Body of pancreas (tissue), 4 donors: ENCODE results near the gene IFITM5. TPM values are rescaled to one million over a fixed set of nuclear protein-coding genes. Genes with fewer than 3 reads are reported as not detected.

ENCODE experiments used
- ATAC-seq: fragments of 150-250 bp; one replicate; pipeline ENCODE4 v1.9.1; 2016
- DNase-seq, 4 donors: peaks; one replicate each; pipeline ENCODE4 v3.0.0-alpha.2; 2019
- H3K27ac ChIP-seq, 4 donors: fragments of 200-600 bp; sonication (generic); 1 replicate in 3 of 4; 2 replicates in 1 of 4; pipeline versions ENCODE4 v1.5.1 to v1.6.1; 2016 to 2019; ENCODE audit warnings: mild to moderate bottlenecking in 1 of 4, mixed read lengths in 1 of 4, moderate library complexity in 1 of 4
- H3K27me3 ChIP-seq, 2 donors: fragments of 200-600 bp; sonication (generic); one replicate each; pipeline ENCODE4 v1.6.0; 2016; ENCODE audit warnings: mild to moderate bottlenecking in 1 of 2
- H3K36me3 ChIP-seq, 2 donors: fragments of 200-600 bp; sonication (generic); replicated peaks in 1 of 2; 2 replicates each; pipeline ENCODE4 v1.5.1; 2016; ENCODE audit warnings: low read depth in 2 of 2; ENCODE audit not compliant: insufficient read depth in 1 of 2
- H3K4me1 ChIP-seq: fragments of 200-600 bp; sonication (generic); one replicate; pipeline ENCODE4 v1.6.0; 2016
- H3K4me3 ChIP-seq, 2 donors: fragments of 200-600 bp; sonication (generic); 1 replicate in 1 of 2; 2 replicates in 1 of 2; pipeline ENCODE4 v1.5.1; 2016 to 2019
- H3K9me3 ChIP-seq, 3 donors: fragments of 200-600 bp; sonication (generic); 1 replicate in 2 of 3; 2 replicates in 1 of 3; pipeline ENCODE4 v1.5.1; 2016
- CTCF ChIP-seq, 7 experiments: fragments of 450-650 bp in 4 of 7; fragments of 200-600 bp in 3 of 7; sonication (generic) in 3 of 7; IDR thresholded peaks; one replicate each; pipeline ENCODE4 v1.5.1; 2016 to 2019; ENCODE audit warnings: antibody characterized with exemption in 7 of 7
- POLR2A ChIP-seq, 3 donors: fragments of 450-650 bp; IDR thresholded peaks; one replicate each; pipeline ENCODE4 v1.6.1; 2016; ENCODE audit warnings: antibody characterized with exemption in 3 of 3, mild to moderate bottlenecking in 2 of 3
- WGBS, 2 donors: methylation state at CpG; one replicate each; pipeline ENCODE4 v1.1.5; 2017; 5-methylcytosine and 5-hydroxymethylcytosine counted together
- intact Hi-C: fragments of 100-400 bp; cut with DNase I; formaldehyde crosslinking; loops from one replicate; pipeline ENCODE4 v1.15.1; 2023
- total RNA-seq, 2 donors: library from RNA; depleted of rRNA; stranded (reverse); fragments of >200 nt; gene quantifications; one replicate each; pipeline ENCODE4 v1.1.0, GENCODE V29; 2016

The IFITM5 gene
- total RNA-seq, 2 donors from 2014 or later: not detected

- Histone ChIP-seq H3K4me3 (no peak overlapping the region), H3K27ac (no peak overlapping the region), H3K4me1 (no peaks in the 10 kb centered on the region), H3K36me3 (no peaks in the 10 kb centered on the region), H3K9me3 (no peaks in the 10 kb centered on the region), H3K27me3 (no peaks in the 10 kb centered on the region)
- ATAC-seq (no peak), DNase-seq (no peak)
- TF ChIP-seq CTCF (IDR thresholded peaks at IDR 0.05) (no peak), POLR2A (IDR thresholded peaks at IDR 0.05) (no peak)
- intact Hi-C loops: no loop called here
- 63 to 64% methylated on average over 5 of the region's 5 CpGs for WGBS, 2 donors
Measured at GRCh38 chr11:340539-341512, 41.5 kb upstream of the IFITM5 start.

- Histone ChIP-seq H3K27me3 (no peaks in the 10 kb centered on the region), H3K36me3 (no peaks in the 10 kb centered on the region), H3K4me1 (no peaks in the 10 kb centered on the region), H3K4me3 (no peak overlapping the region), H3K9me3 (no peaks in the 10 kb centered on the region), H3K27ac (no peak overlapping the region)
- ATAC-seq (no peak), DNase-seq (no peak)
- WGBS, 2 donors: 76 to 83% methylated on average over 2 of the region's 2 CpGs
- intact Hi-C loops: no loop called here
- no peak for TF ChIP-seq POLR2A (IDR thresholded peaks at IDR 0.05)
- TF ChIP-seq CTCF (IDR thresholded peaks at IDR 0.05): no peak
Measured at GRCh38 chr11:339963-340362, 40.6 kb upstream of the IFITM5 start.

- DNase-seq (no peak), ATAC-seq (no peak)
- no peak overlapping the region for H3K27ac ChIP-seq
- no peaks in the 10 kb centered on the region for H3K36me3 ChIP-seq
- no peaks in the 10 kb centered on the region for H3K27me3 ChIP-seq
- TF ChIP-seq CTCF (IDR thresholded peaks at IDR 0.05): no peak
- no peak for TF ChIP-seq POLR2A (IDR thresholded peaks at IDR 0.05)
- no peaks in the 10 kb centered on the region for H3K9me3 ChIP-seq
- H3K4me3 ChIP-seq: no peak overlapping the region
- WGBS, 2 donors: 74 to 81% methylated on average over 5 to 6 of the region's 6 CpGs
- no peaks in the 10 kb centered on the region for H3K4me1 ChIP-seq
- intact Hi-C loops: no loop called here
Measured at GRCh38 chr11:337711-338110, 38.4 kb upstream of the IFITM5 start.

GRCh38 chr11:336659-337198, 37.4 kb upstream of the IFITM5 start:
- peak overlapping the region in 2 of 4 donors; percentile 37 to 58 for H3K27ac ChIP-seq
- no peaks in the 10 kb centered on the region for H3K36me3 ChIP-seq
- DNase-seq: no peak
- H3K4me1 ChIP-seq: no peaks in the 10 kb centered on the region
- WGBS, 2 donors: 49 to 71% methylated on average over 4 of the region's 4 CpGs
- ATAC-seq: no peak
- no peaks in the 10 kb centered on the region for H3K9me3 ChIP-seq
- intact Hi-C loops: no loop called here
- no peak for TF ChIP-seq CTCF (IDR thresholded peaks at IDR 0.05)
- no peak for TF ChIP-seq POLR2A (IDR thresholded peaks at IDR 0.05)
- H3K27me3 ChIP-seq: no peaks in the 10 kb centered on the region
- H3K4me3 ChIP-seq: no peak overlapping the region
